HAP-1 (cell line): Measurements from ENCODE around the gene G6PD.

Experiments
- DNase-seq, 2 experiments: peaks; one replicate each; pipeline ENCODE4 v3.0.0-alpha.2; 2016 to 2020; ENCODE audit warnings: low spot score in 2 of 2
- H3K27me3 ChIP-seq: fragments of 250-450 bp; sonication (Bioruptor Pico); 2 replicates; pipeline ENCODE4 v1.5.1; 2020; ENCODE audit warnings: low read depth, mild to moderate bottlenecking, moderate library complexity
- H3K36me3 ChIP-seq: fragments of 250-450 bp; sonication (Bioruptor Pico); replicated peaks from 2 replicates; pipeline ENCODE4 v1.5.1; 2020; ENCODE audit warnings: mild to moderate bottlenecking
- H3K4me1 ChIP-seq: fragments of 250-450 bp; sonication (Bioruptor Pico); 2 replicates; pipeline ENCODE4 v1.5.1; 2020; ENCODE audit warnings: mild to moderate bottlenecking
- H3K4me3 ChIP-seq: fragments of 250-450 bp; sonication (Bioruptor Pico); 2 replicates; pipeline ENCODE4 v1.5.1; 2020; ENCODE audit warnings: mild to moderate bottlenecking, moderate library complexity
- H3K9me3 ChIP-seq: fragments of 250-450 bp; sonication (Bioruptor Pico); 2 replicates; pipeline ENCODE4 v1.5.1; 2020; ENCODE audit warnings: mild to moderate bottlenecking, moderate library complexity
- in situ Hi-C: fragments of 300-500 bp; cut with MboI; formaldehyde crosslinking; loops from 3 replicates; pipeline ENCODE4 v1.14.3; 2020; ENCODE audit warnings: low sequenced_read_pairs, inconsistent platforms, mixed read lengths

G6PD gene

GRCh38 chrX:154484255-154485149 is 62.1 kb downstream of the G6PD start:
- in situ Hi-C loops: no loop called here
- no peaks in the 10 kb centered on the region for H3K27me3 ChIP-seq
- no peak for DNase-seq
- H3K9me3 ChIP-seq: no peaks in the 10 kb centered on the region
- H3K4me1 ChIP-seq: peaks cover 21% of the 10 kb centered on the region
- peaks cover 48% of the 10 kb centered on the region for H3K36me3 ChIP-seq
- no peak overlapping the region for H3K4me3 ChIP-seq

- no peak overlapping the region for H3K4me3 ChIP-seq
- H3K27me3 ChIP-seq: no peaks in the 10 kb centered on the region
- H3K36me3 ChIP-seq: peaks cover 42% of the 10 kb centered on the region
- in situ Hi-C loops: no loop called here
- H3K4me1 ChIP-seq: peaks cover 23% of the 10 kb centered on the region
- DNase-seq: no peak
- no peaks in the 10 kb centered on the region for H3K9me3 ChIP-seq
Observed at GRCh38 chrX:154483325-154483724, 63.3 kb downstream of the G6PD start.

DNA sequence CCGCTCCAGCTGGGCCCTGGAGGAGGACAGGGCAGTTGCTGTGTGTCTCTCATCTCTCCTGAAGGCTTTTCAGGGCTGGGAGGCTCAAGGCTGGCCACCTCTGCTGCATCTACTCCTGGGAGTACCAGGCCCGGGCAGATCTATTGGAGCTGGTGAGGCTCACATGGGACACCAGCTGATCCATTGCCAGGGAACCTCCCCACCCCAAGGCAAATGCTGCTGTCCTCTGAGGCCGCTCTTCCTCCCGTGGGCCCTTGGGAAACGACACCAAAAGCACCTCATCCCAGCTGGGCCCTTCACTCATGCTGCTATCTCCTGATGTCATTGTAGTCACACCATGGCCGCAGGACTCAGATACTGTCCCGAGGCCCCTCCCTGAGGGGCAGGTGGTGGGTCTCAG is 63.9 kb downstream of the G6PD start:
- peak in 1 of 2 experiments; percentile 6 for DNase-seq
- Histone ChIP-seq H3K36me3 (peaks cover 36% of the 10 kb centered on the region), H3K27me3 (no peaks in the 10 kb centered on the region), H3K9me3 (no peaks in the 10 kb centered on the region), H3K4me3 (no peak overlapping the region), H3K4me1 (peaks cover 26% of the 10 kb centered on the region)
- in situ Hi-C loops: no loop called here

DNA sequence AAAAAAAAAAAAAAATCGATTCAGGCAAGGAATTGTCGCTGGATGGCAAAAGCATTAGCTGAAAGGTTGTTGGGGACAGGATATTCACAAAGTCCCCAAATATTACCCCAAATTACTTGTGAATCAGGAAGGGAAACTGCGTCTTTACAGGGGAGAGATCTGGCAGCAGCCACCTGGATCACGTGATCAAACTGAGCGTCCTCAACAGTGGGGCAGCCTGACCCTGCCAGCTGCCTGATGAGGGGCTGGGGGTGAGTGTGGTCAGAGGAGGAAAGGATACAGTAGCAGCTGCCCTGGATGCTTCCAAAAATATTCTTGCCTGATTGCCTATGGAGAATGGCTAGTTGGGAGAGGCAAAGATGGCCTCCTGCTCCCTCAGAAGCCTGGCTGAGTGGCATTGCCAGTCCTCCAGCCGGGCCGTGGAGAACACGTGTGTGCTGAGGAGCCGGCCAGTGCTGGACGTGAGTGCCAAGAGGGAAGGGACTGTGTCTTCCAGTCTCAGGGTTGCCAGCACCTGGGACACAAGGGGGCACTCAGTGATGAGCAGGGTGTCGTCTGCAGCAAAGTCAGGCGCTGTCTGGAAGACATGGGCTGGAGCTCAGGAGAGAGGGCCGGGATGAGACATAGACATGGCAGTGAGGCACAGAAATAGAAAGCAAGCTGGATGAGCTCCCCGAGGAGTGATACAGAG is 64.6 kb downstream of the G6PD start:
- in situ Hi-C loops: no loop called here
- H3K27me3 ChIP-seq: no peaks in the 10 kb centered on the region

More for the DNA sequence above, 64.6 kb downstream of the G6PD start:
- H3K4me1 ChIP-seq: peaks cover 24% of the 10 kb centered on the region
- H3K36me3 ChIP-seq: peaks cover 30% of the 10 kb centered on the region
- DNase-seq: peak in 1 of 2 experiments; percentile 7
- H3K4me3 ChIP-seq: no peak overlapping the region
- no peaks in the 10 kb centered on the region for H3K9me3 ChIP-seq
